ENCODE results near the gene PBX2.

GRCh38 chr6:32204268-32204715 lies 14.3 kb upstream of the PBX2 start:
- TF ChIP-seq CTCF (conservative IDR thresholded peaks at IDR 0.05; ENCODE audit: low read depth, low read length): no peak
- no peak for TF ChIP-seq EZH2 (IDR thresholded peaks at IDR 0.05; ENCODE audit: borderline replicate concordance, low read depth, low read length, poor library complexity, severe bottlenecking)

Data from A673 (cell line).